Islet of Langerhans (tissue), 1 donor: ENCODE data around the gene CEP104.

Experiments
- FAIRE-seq: peaks from one replicate; lab custom pipeline; 2011; peaks lifted over from hg19 to GRCh38; lab: Jason Lieb, UNC

Gene CEP104

GRCh38 chr1:3777647-3778589 lies 79.1 kb downstream of the CEP104 start:
- FAIRE-seq, result no peak

- no peak for FAIRE-seq
These were observed 79.9 kb downstream of the CEP104 start for GRCh38 chr1:3777078-3777547.

- FAIRE-seq, result no peak
These were observed 80.6 kb downstream of the CEP104 start for GRCh38 chr1:3776231-3776961.

GRCh38 chr1:3775490-3776230 lies 81.4 kb downstream of the CEP104 start:
- FAIRE-seq, result no peak

- no peak for FAIRE-seq
These were observed 82.0 kb downstream of the CEP104 start for GRCh38 chr1:3774946-3775489.

GRCh38 chr1:3774276-3774945 lies 82.6 kb downstream of the CEP104 start:
- FAIRE-seq, result no peak

GRCh38 chr1:3773572-3774275 lies 83.3 kb downstream of the CEP104 start:
- no peak for FAIRE-seq

- no peak for FAIRE-seq
These were observed 84.1 kb downstream of the CEP104 start, which contains the start of gene SMIM1 for GRCh38 chr1:3772715-3773571. TSS of gene SMIM1 (plus strand) at chr1:3772749. CDS start at chr1:3775374, 2,625 bp downstream.

GRCh38 chr1:3772027-3772714 lies 84.8 kb downstream of the CEP104 start:
- no peak for FAIRE-seq

- no peak for FAIRE-seq
These were observed 85.6 kb downstream of the CEP104 start for GRCh38 chr1:3771108-3772026.

- no peak for FAIRE-seq
These were observed 86.8 kb downstream of the CEP104 start for GRCh38 chr1:3770047-3770765.

- FAIRE-seq, result no peak
These were observed 88.1 kb downstream of the CEP104 start for GRCh38 chr1:3768811-3769390.

GRCh38 chr1:3767328-3767925 lies 89.6 kb downstream of the CEP104 start:
- no peak for FAIRE-seq

- FAIRE-seq, result no peak
These were observed 93.5 kb downstream of the CEP104 start for GRCh38 chr1:3763351-3764125.

- FAIRE-seq, result no peak
These were observed 94.2 kb downstream of the CEP104 start for GRCh38 chr1:3762873-3763228.
